DOHH2 (cell line): ENCODE measurements around the gene SHC3.

Experiments
- H3F3A ChIP-seq: fragments of 200-600 bp; sonication (generic), shearing (Covaris generic); 2 replicates; pipeline ENCODE4 v1.6.0; 2016; ENCODE audit warnings: antibody characterized with exemption, mild to moderate bottlenecking; ENCODE audit not compliant: control insufficient read depth, insufficient read depth
- H3K27ac ChIP-seq: fragments of 200-600 bp; sonication (generic); 2 replicates; pipeline ENCODE4 v1.5.1; 2014; ENCODE audit warnings: low read depth, mild to moderate bottlenecking, low read length, moderate library complexity
- H3K27me3 ChIP-seq: fragments of 200-600 bp; sonication (generic); 2 replicates; pipeline ENCODE4 v1.6.1; 2014; ENCODE audit warnings: mild to moderate bottlenecking, low read length, mixed read lengths; ENCODE audit not compliant: control insufficient read depth
- H3K36me3 ChIP-seq: fragments of 200-600 bp; sonication (generic); 2 replicates; pipeline ENCODE4 v1.6.1; 2014; ENCODE audit warnings: mild to moderate bottlenecking, low read length, moderate library complexity, mixed read lengths; ENCODE audit not compliant: control insufficient read depth
- H3K4me1 ChIP-seq: fragments of 200-600 bp; sonication (generic); 2 replicates; pipeline ENCODE4 v1.6.1; 2014; ENCODE audit warnings: mild to moderate bottlenecking, low read length, mixed read lengths; ENCODE audit not compliant: control insufficient read depth
- H3K4me2 ChIP-seq: fragments of 200-600 bp; sonication (generic); 2 replicates; pipeline ENCODE4 v1.6.0; 2014; ENCODE audit warnings: mild to moderate bottlenecking, low read length, moderate library complexity
- H3K4me3 ChIP-seq: fragments of 200-600 bp; sonication (generic); 2 replicates; pipeline ENCODE4 v1.5.1; 2014; ENCODE audit warnings: mild to moderate bottlenecking, low read length, mixed read lengths
- H3K79me2 ChIP-seq: fragments of 200-600 bp; sonication (generic); 2 replicates; pipeline ENCODE4 v1.6.1; 2014; ENCODE audit warnings: mild to moderate bottlenecking, low read length, mixed read lengths; ENCODE audit not compliant: control insufficient read depth
- H3K9me2 ChIP-seq: fragments of 200-600 bp; sonication (generic); replicated peaks from 2 replicates; pipeline ENCODE4 v1.6.1; 2014; ENCODE audit warnings: mild to moderate bottlenecking, low read length, mixed read lengths; ENCODE audit not compliant: control insufficient read depth
- H3K9me3 ChIP-seq: fragments of 200-600 bp; sonication (generic); 2 replicates; pipeline ENCODE4 v1.6.1; 2014; ENCODE audit warnings: antibody characterized with exemption, low read length, mixed read lengths; ENCODE audit not compliant: control insufficient read depth, insufficient read depth
- H4K20me1 ChIP-seq: fragments of 200-600 bp; sonication (generic); 2 replicates; pipeline ENCODE4 v1.6.0; 2014; ENCODE audit warnings: low read depth, mild to moderate bottlenecking, antibody characterized with exemption, low read length, moderate library complexity; ENCODE audit not compliant: control insufficient read depth, insufficient read depth
- CTCF ChIP-seq: fragments of 200-600 bp; sonication (generic); IDR thresholded peaks from one replicate; pipeline ENCODE4 v1.5.1; 2014; ENCODE audit warnings: antibody characterized with exemption, mild to moderate bottlenecking, low read depth, low read length; ENCODE audit not compliant: poor library complexity, severe bottlenecking
- EZH2phosphoT487 ChIP-seq: fragments of 200-600 bp; sonication (generic); IDR thresholded peaks from 2 replicates; pipeline ENCODE4 v1.6.1; 2017; ENCODE audit warnings: borderline replicate concordance, mild to moderate bottlenecking, antibody characterized with exemption, low read length, moderate library complexity, mixed read lengths

The SHC3 gene

GRCh38 chr9:88983865-88984542 is 194.6 kb downstream of the SHC3 start:
- no peaks in the 10 kb centered on the region for H3F3A ChIP-seq
- no peak overlapping the region for H3K4me2 ChIP-seq
- H3K9me2 ChIP-seq: no peaks in the 10 kb centered on the region
- no peak overlapping the region for H3K4me3 ChIP-seq
- H4K20me1 ChIP-seq: no peaks in the 10 kb centered on the region
- H3K27me3 ChIP-seq: no peaks in the 10 kb centered on the region
- no peak overlapping the region for H3K27ac ChIP-seq
- no peaks in the 10 kb centered on the region for H3K36me3 ChIP-seq
- TF ChIP-seq EZH2phosphoT487 (no peak), CTCF (no peak)
- no peaks in the 10 kb centered on the region for H3K4me1 ChIP-seq
- no peaks in the 10 kb centered on the region for H3K79me2 ChIP-seq
- H3K9me3 ChIP-seq: no peaks in the 10 kb centered on the region; the same call in 1 of the 2 replicates

GRCh38 chr9:88980740-88981203 is 197.8 kb downstream of the SHC3 start:
- Histone ChIP-seq H3K79me2 (no peaks in the 10 kb centered on the region), H3K9me2 (no peaks in the 10 kb centered on the region), H3K27ac (no peak overlapping the region), H3K4me1 (no peaks in the 10 kb centered on the region), H3K27me3 (no peaks in the 10 kb centered on the region), H3K4me3 (no peak overlapping the region), H3K9me3 (no peaks in the 10 kb centered on the region; the same call in 1 of the 2 replicates), H3K4me2 (no peak overlapping the region), H3F3A (no peaks in the 10 kb centered on the region), H4K20me1 (no peaks in the 10 kb centered on the region), H3K36me3 (no peaks in the 10 kb centered on the region)
- TF ChIP-seq EZH2phosphoT487 (no peak), CTCF (no peak)

- Histone ChIP-seq H3F3A (no peaks in the 10 kb centered on the region), H3K4me3 (no peak overlapping the region), H3K79me2 (no peaks in the 10 kb centered on the region), H3K36me3 (no peaks in the 10 kb centered on the region), H3K4me2 (no peak overlapping the region), H3K4me1 (no peaks in the 10 kb centered on the region), H3K27me3 (no peaks in the 10 kb centered on the region), H3K9me3 (no peaks in the 10 kb centered on the region; the same call in 1 of the 2 replicates), H3K27ac (no peak overlapping the region), H3K9me2 (no peaks in the 10 kb centered on the region), H4K20me1 (no peaks in the 10 kb centered on the region)
- no peak for TF ChIP-seq EZH2phosphoT487
- TF ChIP-seq CTCF: no peak
Measured at GRCh38 chr9:88979791-88980190, 198.8 kb downstream of the SHC3 start.
